ENCODE data around the gene FAM83G.

Gene FAM83G

GRCh38 chr17:18977646-18978045 lies 26.9 kb downstream of the FAM83G start:
- no peaks in the 10 kb centered on the region for H3K9me3 Mint-ChIP-seq
- H3K4me3 Mint-ChIP-seq, result no peak overlapping the region
- peaks cover 16% of the 10 kb centered on the region for H3K4me1 Mint-ChIP-seq (ENCODE audit: low read depth)
- no peaks in the 10 kb centered on the region for H3K27me3 Mint-ChIP-seq
- H3K36me3 Mint-ChIP-seq (ENCODE audit: low read depth), result peaks cover 15% of the 10 kb centered on the region
- H3K27ac Mint-ChIP-seq, result no peak overlapping the region

GRCh38 chr17:18977021-18977420 lies 27.5 kb downstream of the FAM83G start:
- Mint-ChIP-seq H3K27me3 (no peaks in the 10 kb centered on the region), H3K9me3 (no peaks in the 10 kb centered on the region), H3K4me3 (no peak overlapping the region), H3K27ac (no peak overlapping the region), H3K4me1 (ENCODE audit: low read depth) (peaks cover 16% of the 10 kb centered on the region), H3K36me3 (ENCODE audit: low read depth) (peaks cover 15% of the 10 kb centered on the region)

DNA sequence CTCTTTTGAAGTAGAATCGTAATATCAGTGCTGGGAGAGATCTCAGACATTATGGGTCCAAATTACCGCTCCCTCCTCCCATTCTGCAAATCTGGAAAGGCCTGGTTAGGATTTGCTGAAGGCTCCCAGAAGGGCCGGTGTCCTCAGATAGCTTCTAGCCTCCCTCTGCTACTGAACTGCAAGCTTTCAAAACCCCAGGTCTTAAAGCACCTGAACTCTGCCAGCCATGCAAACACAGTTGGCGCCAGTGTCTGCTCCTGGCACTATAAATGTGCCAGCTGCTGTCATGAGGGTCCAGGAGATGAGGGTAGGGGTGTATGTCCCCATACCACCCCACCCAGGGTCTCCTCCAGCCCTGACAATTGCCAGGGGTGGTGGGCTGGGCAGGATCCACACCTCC lies 28.4 kb downstream of the FAM83G start:
- no peaks in the 10 kb centered on the region for H3K27me3 Mint-ChIP-seq
- H3K27ac Mint-ChIP-seq, result no peak overlapping the region
- peaks cover 15% of the 10 kb centered on the region for H3K36me3 Mint-ChIP-seq (ENCODE audit: low read depth)
- H3K4me1 Mint-ChIP-seq (ENCODE audit: low read depth), result peaks cover 16% of the 10 kb centered on the region
- H3K9me3 Mint-ChIP-seq, result no peaks in the 10 kb centered on the region
- H3K4me3 Mint-ChIP-seq, result no peak overlapping the region

DNA sequence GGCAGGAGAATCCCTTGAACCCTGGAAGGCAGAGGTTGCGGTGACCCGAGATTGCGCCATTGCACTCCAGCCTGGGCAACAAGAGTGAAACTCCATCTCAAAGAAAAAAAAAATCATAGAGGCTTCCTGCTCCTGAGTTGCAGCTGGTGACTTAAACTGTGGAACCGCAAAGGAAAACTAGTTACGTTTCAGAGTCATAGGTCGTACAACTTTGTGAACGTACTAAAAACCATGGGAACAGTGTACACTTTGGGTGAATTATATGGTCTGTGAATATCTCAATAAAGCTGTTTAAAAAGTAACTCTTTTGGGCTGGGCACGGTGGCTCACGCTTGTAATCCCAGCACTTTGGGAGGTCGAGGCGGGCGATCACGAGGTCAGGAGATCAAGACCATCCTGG lies 29.0 kb downstream of the FAM83G start:
- H3K9me3 Mint-ChIP-seq, result no peaks in the 10 kb centered on the region
- H3K27me3 Mint-ChIP-seq, result no peaks in the 10 kb centered on the region
- no peak overlapping the region for H3K27ac Mint-ChIP-seq
- H3K4me3 Mint-ChIP-seq, result no peak overlapping the region
- peaks cover 16% of the 10 kb centered on the region for H3K4me1 Mint-ChIP-seq (ENCODE audit: low read depth)
- peaks cover 17% of the 10 kb centered on the region for H3K36me3 Mint-ChIP-seq (ENCODE audit: low read depth)

DNA sequence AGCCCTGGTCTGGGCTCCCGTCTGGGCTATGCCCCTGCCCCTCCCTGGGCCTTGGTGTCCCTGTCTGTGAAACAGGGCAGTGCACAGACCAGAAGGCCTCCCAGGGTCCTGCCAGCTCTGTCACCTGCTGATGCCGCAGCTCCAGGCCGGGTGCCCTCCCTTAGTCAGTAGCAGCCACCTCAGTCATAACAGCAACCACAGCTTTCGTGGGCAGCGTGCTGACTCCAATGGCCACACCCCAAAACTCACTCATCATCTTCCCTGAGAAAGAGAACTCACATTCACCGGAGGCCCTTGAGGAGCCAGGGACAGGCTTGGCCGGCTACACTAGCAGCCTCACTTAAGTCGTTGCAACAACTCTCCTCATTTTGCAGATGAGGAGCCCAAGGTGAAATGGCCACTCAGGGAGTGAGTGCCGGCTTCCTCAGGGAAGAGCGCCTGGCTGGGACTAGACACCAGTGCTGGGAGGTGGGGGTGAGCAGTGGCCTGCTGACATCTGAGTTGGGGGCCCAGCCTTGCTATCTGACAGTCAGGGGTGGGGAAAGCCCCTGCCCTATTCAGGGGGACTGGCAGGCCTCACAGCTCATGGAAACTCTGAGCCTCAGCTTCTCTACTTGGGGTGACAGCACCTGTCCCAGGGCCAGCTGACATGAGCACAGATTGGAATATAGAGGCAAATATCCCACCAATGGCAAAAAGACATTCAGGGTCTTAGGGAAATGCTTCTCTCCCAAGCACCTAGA lies 30.0 kb downstream of the FAM83G start:
- no peaks in the 10 kb centered on the region for H3K27me3 Mint-ChIP-seq
- H3K4me1 Mint-ChIP-seq (ENCODE audit: low read depth), result peaks cover 21% of the 10 kb centered on the region
- no peaks in the 10 kb centered on the region for H3K9me3 Mint-ChIP-seq
- peak overlapping the region; percentile 58 for H3K27ac Mint-ChIP-seq
- no peak overlapping the region for H3K4me3 Mint-ChIP-seq
- peaks cover 22% of the 10 kb centered on the region for H3K36me3 Mint-ChIP-seq (ENCODE audit: low read depth)

GRCh38 chr17:18971801-18972200 lies 32.8 kb downstream of the FAM83G start:
- Mint-ChIP-seq H3K36me3 (ENCODE audit: low read depth) (peaks cover 17% of the 10 kb centered on the region), H3K9me3 (no peaks in the 10 kb centered on the region), H3K4me3 (no peak overlapping the region), H3K27ac (no peak overlapping the region), H3K4me1 (ENCODE audit: low read depth) (peaks cover 25% of the 10 kb centered on the region), H3K27me3 (no peaks in the 10 kb centered on the region)

DNA sequence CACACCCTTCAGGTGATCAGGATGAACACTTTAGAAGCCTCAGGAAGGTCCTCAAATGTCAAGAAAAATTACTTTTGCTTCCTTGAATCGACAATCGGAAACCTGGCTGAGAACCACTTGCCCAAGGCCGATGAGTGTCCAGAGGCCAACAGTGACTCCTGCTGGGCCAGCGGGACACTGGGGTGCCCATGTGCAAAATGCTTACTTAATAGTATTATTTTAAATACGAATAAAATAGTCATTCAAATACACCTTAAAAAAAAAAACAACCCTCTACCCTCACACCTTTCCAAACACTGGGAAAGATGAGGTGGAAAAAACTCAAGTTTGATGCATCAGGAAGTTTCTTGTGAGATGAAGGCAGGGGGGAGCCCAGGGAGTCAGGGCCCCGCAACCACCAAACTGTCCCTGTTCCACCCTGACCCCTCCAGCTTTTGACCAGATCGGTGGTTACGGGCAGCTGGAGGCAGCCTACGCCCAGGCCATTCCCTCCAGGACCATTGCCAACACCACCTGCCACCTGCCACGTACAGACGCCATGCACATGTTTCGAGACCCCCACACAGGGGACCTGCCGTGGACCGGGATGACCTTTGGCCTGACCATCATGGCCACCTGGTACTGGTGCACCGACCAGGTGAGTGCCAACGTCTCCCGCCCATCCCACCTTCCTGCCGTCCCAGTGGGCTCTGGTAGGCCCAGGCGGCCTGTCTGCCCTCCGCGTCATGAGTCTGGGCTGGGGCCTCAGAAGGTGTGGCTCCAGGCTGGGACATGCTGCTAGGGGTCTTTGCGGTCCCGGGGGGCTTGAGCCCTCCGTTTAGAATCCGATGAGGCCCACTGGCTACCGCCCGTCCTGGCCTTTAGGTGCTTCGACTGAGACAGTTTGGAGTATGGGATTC lies 33.7 kb downstream of the FAM83G start:
- Mint-ChIP-seq H3K27me3 (no peaks in the 10 kb centered on the region), H3K36me3 (ENCODE audit: low read depth) (peaks cover 15% of the 10 kb centered on the region), H3K4me1 (ENCODE audit: low read depth) (peaks cover 25% of the 10 kb centered on the region), H3K27ac (no peak overlapping the region), H3K9me3 (no peaks in the 10 kb centered on the region), H3K4me3 (no peak overlapping the region)

- Mint-ChIP-seq H3K9me3 (no peaks in the 10 kb centered on the region), H3K36me3 (ENCODE audit: low read depth) (peaks cover 12% of the 10 kb centered on the region), H3K4me3 (no peak overlapping the region), H3K4me1 (ENCODE audit: low read depth) (peaks cover 15% of the 10 kb centered on the region), H3K27me3 (no peaks in the 10 kb centered on the region), H3K27ac (no peak overlapping the region)
Measured at GRCh38 chr17:18968945-18969887, 35.3 kb downstream of the FAM83G start.

DNA sequence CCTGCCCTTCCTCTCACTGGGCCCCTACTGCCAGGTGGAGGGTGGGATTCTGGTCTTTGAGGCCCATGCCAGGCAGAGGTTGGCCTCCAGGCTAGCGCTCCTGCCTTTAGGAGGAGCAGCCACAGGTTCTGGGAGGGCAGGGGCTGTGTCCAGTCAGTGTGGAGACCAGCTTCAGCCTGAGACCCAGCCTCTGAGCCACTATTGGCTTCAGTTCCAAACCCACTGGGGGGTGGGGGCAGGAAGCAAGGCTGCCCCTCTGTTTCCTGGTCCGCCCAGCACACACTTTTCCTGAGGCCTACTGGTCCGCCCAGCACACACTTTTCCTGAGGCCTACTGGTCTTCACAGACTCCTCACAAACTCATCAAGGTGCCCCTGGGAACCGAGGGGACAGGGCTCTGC lies 36.2 kb downstream of the FAM83G start:
- H3K4me1 Mint-ChIP-seq (ENCODE audit: low read depth), result peaks cover 10% of the 10 kb centered on the region
- H3K27me3 Mint-ChIP-seq, result no peaks in the 10 kb centered on the region
- no peak overlapping the region for H3K27ac Mint-ChIP-seq
- peaks cover 10% of the 10 kb centered on the region for H3K36me3 Mint-ChIP-seq (ENCODE audit: low read depth)
- H3K4me3 Mint-ChIP-seq, result no peak overlapping the region
- H3K9me3 Mint-ChIP-seq, result no peaks in the 10 kb centered on the region

GRCh38 chr17:18967916-18968315 lies 36.6 kb downstream of the FAM83G start:
- Mint-ChIP-seq H3K4me1 (ENCODE audit: low read depth) (peaks cover 13% of the 10 kb centered on the region), H3K27ac (no peak overlapping the region), H3K36me3 (ENCODE audit: low read depth) (peaks cover 7% of the 10 kb centered on the region)

DNA sequence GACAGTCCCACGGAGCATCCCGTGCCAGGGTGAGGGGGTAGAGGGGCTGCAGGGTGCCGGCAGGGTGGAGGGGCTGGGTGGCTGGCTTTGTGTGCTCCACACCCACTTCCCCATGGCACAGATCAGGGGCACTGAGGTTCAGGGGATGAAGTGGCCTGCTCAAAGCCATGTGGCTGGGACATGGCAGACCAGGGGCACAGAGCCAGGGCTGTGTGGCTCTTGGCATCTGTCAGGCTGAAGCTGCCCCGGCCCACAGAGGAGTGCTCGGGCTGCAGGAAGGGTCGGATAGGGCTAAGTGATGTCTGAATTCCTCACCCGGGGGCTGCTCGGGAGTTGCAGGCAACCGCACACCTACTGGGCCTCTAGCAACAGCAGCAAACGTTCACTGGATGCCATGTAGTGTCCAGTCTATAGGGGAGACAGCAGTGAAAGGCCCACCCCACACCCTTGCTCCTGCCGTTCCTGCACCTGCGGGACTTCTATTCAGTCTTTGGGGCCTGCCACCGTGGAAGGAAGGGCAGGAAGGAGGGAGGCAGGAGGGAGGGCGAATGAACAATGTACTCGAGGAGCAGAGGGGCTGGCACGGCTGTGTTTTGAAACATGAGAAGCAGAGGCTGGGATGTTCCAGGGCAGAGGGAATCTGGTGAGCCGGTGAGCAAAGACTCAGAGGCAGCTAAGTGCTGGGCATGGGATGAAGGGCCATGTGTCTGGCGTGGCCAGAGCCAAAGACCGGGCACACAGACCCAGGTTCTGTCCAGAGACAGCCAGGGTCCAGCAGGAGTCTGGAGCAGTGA lies 37.5 kb downstream of the FAM83G start:
- Mint-ChIP-seq H3K27me3 (no peaks in the 10 kb centered on the region), H3K36me3 (ENCODE audit: low read depth) (peaks cover 7% of the 10 kb centered on the region), H3K27ac (no peak overlapping the region), H3K9me3 (no peaks in the 10 kb centered on the region), H3K4me3 (no peak overlapping the region), H3K4me1 (ENCODE audit: low read depth) (peaks cover 21% of the 10 kb centered on the region)

More at GRCh38 chr17:18967916-18968315, 36.6 kb downstream of the FAM83G start:
- no peaks in the 10 kb centered on the region for H3K27me3 Mint-ChIP-seq
- no peak overlapping the region for H3K4me3 Mint-ChIP-seq
- H3K9me3 Mint-ChIP-seq, result no peaks in the 10 kb centered on the region

GRCh38 chr17:18965530-18966236 lies 38.9 kb downstream of the FAM83G start:
- peaks cover 5% of the 10 kb centered on the region for H3K36me3 Mint-ChIP-seq (ENCODE audit: low read depth)
- H3K27ac Mint-ChIP-seq, result no peak overlapping the region
- H3K27me3 Mint-ChIP-seq, result no peaks in the 10 kb centered on the region
- peaks cover 34% of the 10 kb centered on the region for H3K4me1 Mint-ChIP-seq (ENCODE audit: low read depth)
- no peaks in the 10 kb centered on the region for H3K9me3 Mint-ChIP-seq
- H3K4me3 Mint-ChIP-seq, result no peak overlapping the region

GRCh38 chr17:18964550-18964949 lies 40.0 kb downstream of the FAM83G start:
- no peaks in the 10 kb centered on the region for H3K9me3 Mint-ChIP-seq
- no peaks in the 10 kb centered on the region for H3K36me3 Mint-ChIP-seq (ENCODE audit: low read depth)
- H3K27me3 Mint-ChIP-seq, result no peaks in the 10 kb centered on the region
- no peak overlapping the region for H3K4me3 Mint-ChIP-seq
- H3K27ac Mint-ChIP-seq, result no peak overlapping the region
- H3K4me1 Mint-ChIP-seq (ENCODE audit: low read depth), result peaks cover 30% of the 10 kb centered on the region
